Left kidney (tissue), 8 donors: ENCODE measurements around the gene DMAC2L. TPM values are rescaled to one million over a fixed set of nuclear protein-coding genes. Genes with fewer than 3 reads are reported as not detected.
"Not testable (repeated sequence)": the region's sequence is repeated elsewhere in the genome, so short reads cannot be mapped to it uniquely, and the experiment has no call there.

Experiments used
- DNase-seq: peaks from one replicate; pipeline ENCODE4 v3.0.0-alpha.2; 2013
- long read RNA-seq, 8 donors: transcript quantifications; one replicate each; lab custom pipeline, GENCODE V29; 2026
- polyA plus RNA-seq: library from polyadenylated mRNA; unstranded; fragments of 120-200 nt; gene quantifications from one replicate; pipeline ENCODE4 v1.2.1, GENCODE V29; 2013; ENCODE audit not compliant: insufficient read length

The DMAC2L gene, protein sequence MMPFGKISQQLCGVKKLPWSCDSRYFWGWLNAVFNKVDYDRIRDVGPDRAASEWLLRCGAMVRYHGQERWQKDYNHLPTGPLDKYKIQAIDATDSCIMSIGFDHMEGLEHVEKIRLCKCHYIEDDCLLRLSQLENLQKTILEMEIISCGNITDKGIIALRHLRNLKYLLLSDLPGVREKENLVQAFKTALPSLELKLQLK
- 33.1 TPM for polyA plus RNA-seq
- long read RNA-seq, donor 1, partial matches to known transcripts: 0 of 4 reads
- long read RNA-seq, donor 1, other reads (novel, unspliced or antisense): 0 of 4 reads
- long read RNA-seq, donor 2, full-length matches to known transcripts: 4 of 4 reads
- long read RNA-seq, donor 2, partial matches to known transcripts: 0 of 4 reads
- long read RNA-seq, donor 2, other reads (novel, unspliced or antisense): 0 of 4 reads
- long read RNA-seq, donor 3, partial matches to known transcripts: 0 of 3 reads
- long read RNA-seq, donor 3, other reads (novel, unspliced or antisense): 0 of 3 reads
- long read RNA-seq, donor 4: 0 reads
- long read RNA-seq, donor 5, transcript ATP5S-207 (5 exons, 2,008 nt): major isoform, 6 of 33 reads
- long read RNA-seq, donor 5, partial matches to known transcripts: 26 of 33 reads
- long read RNA-seq, donor 5, other reads (novel, unspliced or antisense): 0 of 33 reads
- long read RNA-seq, donor 6, full-length matches to known transcripts: 4 of 11 reads
- long read RNA-seq, donor 6, partial matches to known transcripts: 7 of 11 reads
- long read RNA-seq, donor 6, other reads (novel, unspliced or antisense): 0 of 11 reads
- long read RNA-seq, donor 7, transcript ATP5S-207 (5 exons, 2,008 nt): major isoform, 7 of 8 reads
- long read RNA-seq, donor 7, partial matches to known transcripts: 0 of 8 reads
- long read RNA-seq, donor 7, other reads (novel, unspliced or antisense): 0 of 8 reads
- long read RNA-seq, donor 8, partial matches to known transcripts: 0 of 3 reads
- long read RNA-seq, donor 8, other reads (novel, unspliced or antisense): 0 of 3 reads

DNA sequence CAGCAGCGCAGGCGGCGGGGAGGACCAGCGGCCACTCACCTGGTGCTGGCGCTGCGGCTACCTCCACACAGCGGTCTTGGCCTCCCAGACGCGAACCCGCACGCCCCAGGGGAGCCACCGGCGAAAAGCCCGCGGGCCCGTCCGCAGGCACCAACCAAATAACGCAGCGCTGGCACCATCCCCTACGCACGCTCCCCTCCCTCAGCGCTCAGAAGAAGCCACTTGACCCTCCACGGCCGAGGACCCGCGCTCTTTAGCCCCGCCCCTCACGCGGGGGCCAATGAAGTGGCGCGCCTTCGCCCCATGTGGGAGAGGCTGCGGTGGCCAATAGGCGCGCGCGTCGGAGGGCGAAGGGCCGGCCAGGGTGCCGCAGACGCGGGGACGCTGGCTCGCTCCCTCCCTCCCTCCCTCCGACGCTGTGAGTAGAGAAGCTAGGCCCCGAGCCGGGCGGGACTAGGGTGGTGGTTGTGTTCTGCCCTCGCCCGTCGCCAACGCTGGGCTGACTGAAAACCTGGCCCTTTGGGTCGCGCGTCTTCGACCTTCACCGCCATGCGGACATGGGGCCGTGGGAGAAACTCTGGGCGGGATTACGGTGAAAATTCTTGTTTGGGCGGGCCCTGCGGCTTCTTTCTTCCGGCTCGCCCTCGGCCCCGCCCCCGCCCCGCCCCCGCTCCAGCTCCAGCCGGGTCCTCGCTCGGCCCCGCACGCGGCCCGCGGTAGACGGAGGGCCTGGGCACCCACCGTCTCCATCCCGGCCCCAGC is at the start of gene DMAC2L, which contains the start of gene L2HGDH:
DMAC2L (plus strand) TSS at position 353 of the 762 bp plus-strand sequence. CDS start 9,164 bp downstream, outside the sequence.
L2HGDH (minus strand) TSS at position 258 of the 762 bp plus-strand sequence; CDS start at position 179, 79 bp downstream.
- DNase-seq: peak; percentile 95

- DNase-seq: no peak
These were observed 49.3 kb upstream of the DMAC2L start for GRCh38 chr14:50262865-50263264.

GRCh38 chr14:50263321-50263720 is 48.8 kb upstream of the DMAC2L start:
- no peak for DNase-seq

DNA sequence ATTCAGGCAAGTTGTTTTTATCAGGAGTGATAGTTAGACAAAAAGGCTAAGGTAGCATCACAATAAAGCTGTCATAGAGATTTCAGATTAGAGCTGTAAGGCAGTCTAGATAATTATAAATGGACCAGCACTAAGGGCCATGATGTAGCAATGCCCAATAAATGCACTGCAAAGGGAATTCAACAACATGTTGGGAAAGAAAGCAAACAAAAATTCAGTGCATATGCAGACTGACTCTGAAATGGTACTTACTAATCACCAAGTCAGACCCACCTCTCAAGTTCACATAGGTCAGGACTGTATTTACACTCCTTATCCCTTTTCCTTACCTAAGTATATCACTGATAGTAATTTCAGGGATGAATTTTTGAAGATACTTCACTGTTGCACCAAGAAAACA is 47.1 kb upstream of the DMAC2L start:
- DNase-seq: no peak

DNA sequence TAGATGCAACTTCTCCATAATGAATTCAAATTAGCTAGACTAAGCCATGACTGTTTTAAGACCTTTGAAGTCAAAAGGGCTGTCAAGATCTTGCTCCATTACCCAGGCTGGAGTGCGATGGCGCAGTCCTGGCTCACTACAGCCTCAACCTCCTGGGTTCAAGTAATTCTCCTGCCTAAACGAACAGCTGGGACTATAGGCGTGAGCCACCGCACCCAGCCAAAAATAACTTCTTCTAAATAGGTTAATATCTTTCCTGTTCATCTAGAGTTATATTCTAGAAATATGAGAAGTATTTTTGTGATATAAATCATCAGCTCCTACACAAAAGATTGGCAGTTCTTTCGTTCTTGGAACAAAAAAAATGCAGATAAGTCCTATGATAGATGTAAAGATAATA is 41.2 kb upstream of the DMAC2L start:
- no peak for DNase-seq

DNA sequence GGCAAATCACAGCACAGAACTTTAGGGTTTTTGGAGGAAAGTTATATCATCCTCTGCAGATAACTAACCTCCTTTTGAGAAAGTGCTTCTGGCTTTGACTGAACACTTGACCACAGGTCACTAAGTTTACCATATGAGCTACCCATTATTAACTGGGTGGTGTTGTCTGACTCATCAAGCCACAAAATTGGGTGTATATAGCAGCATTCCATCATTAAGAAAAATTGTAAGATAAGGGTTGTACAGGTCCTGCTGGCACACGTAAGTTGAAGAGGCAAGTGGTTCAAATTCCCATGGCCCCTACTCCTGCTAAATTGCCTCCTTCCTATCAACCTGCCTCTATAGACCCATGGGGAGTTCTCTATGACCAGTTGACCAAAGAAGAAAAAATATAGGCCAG is 39.6 kb upstream of the DMAC2L start:
- no peak for DNase-seq

GRCh38 chr14:50285861-50286260 is 26.3 kb upstream of the DMAC2L start:
- DNase-seq: no peak

GRCh38 chr14:50288146-50288545 is 24.0 kb upstream of the DMAC2L start:
- no peak for DNase-seq

DNA sequence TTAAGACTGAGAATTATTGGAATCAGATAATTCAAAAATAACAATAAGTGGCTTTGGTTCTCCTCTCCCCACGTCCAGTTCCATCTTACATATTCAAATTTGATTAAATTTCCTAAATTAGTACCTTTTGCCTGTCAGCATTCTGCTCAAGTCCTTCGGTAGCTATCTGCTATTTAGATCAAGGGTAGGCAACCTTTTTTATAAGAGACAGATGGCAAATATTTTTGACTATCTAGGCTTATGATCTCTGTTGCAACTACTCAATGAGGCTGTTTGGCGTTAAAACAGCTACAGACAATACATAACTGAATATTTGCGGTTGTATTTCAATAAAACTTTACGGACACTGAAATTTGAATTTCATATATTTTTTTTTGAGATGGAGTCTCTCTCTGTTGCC is 21.8 kb upstream of the DMAC2L start:
- DNase-seq: no peak

- no peak for DNase-seq
These were observed 12.5 kb upstream of the DMAC2L start for GRCh38 chr14:50299585-50299984.

- no peak for DNase-seq
These were observed 10.2 kb upstream of the DMAC2L start for GRCh38 chr14:50301914-50302313.

DNA sequence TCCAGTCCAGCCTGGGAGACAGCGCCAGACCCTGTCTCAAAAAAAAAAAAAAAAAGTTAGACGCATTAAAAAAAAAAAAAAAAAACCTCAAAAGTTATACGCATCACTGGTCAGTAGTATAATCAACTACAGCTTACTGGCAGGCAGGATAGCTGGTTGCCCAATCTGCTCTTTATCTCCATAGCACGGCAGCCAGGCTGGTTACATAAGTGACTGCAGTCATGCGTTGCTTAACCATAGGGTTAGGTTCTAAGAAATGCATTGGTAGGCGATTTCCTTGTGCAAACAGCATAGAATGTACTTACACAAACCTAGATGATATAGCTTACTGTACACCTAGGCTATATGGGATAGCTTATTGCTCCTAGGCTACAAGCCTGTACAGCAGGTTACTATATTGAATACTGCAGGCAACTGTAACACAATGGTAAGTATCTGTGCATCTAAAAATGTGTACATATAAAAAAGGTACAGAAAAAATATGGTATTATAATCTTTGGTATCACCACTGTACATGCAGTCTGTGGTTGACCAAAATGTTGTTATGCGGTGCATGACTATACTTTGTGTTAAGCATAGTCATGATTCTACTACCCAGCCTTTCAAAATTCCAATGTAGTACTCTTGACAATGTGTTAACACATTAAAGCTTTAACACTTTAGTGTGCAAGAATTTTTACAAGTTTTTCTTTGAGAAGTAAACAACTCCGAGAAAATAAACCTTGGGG is 8.2 kb upstream of the DMAC2L start:
- DNase-seq: no peak

GRCh38 chr14:50308363-50308915 is 3.7 kb upstream of the DMAC2L start:
- DNase-seq: no peak

DNA sequence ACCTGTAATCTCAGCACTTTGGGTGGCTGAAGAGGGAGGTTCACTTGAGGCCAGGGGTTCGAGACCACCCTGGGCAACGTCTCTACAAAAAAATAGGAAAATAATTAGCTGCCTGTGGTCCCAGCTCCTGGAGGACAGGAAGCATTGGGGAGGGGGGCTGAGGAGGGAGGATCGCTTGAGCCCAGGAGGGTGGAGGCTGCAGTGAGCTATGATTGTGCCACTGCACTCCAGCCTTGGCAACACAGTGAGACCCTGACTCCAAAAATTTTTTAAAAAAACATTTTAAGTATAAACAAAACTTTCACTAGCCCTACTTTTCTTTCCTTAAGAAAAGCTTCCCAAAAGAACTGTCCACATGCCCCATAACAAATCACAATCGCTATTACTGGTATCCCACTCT is 1.7 kb upstream of the DMAC2L start:
- no peak for DNase-seq

- peak; percentile 28 for DNase-seq
These were observed 670 bp upstream of the DMAC2L start for GRCh38 chr14:50311337-50311971.

- DNase-seq: no peak
These were observed 570 bp downstream of the DMAC2L start for GRCh38 chr14:50312734-50313054.

DNA sequence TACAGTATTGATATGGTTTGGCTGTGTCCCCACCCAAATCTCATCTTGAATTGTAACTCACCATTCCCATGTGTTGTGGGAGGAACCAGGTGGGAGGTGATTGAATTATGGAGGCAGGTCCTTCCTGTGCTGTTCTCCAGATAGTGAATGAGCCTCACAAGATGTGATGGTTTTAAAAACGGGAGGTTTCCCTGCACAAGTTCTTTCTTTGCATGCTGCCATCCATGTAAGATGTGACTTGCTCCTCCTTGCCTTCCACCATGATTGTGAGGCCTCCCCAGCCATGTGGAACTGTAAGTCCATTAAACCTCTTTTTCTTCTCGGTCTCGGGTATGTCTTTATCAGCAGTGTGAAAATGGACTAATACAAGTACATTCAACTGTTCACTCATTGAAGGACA is 2.0 kb downstream of the DMAC2L start:
- DNase-seq: not testable (repeated sequence)

DNA sequence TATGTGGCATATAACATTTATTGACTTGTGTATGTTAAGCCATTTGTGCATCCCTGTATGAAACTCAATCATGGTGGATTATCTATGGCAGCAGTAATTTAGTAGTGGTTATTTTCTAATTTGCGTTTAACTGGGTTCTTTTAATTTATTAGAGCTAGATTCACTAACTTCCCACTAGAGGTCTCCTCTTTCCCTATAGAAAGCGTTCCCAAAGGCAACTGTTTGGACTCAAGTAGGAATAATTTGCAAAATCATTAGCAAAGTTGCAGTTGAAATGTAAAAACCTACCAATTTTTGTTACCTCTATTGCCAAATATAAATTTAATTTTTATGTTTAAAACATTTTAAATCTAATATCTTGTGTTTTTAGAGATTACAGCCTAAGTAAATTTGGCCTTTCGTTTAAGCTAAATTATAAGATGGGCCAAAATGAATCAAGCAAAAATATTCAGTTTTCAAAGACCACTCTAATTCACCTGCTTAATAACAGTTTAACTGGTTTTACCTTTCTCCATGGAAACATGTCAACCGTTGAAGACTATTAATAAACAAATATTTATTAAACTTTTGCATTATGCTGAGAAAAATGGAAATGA is 6.0 kb downstream of the DMAC2L start:
- DNase-seq: peak; percentile 38

GRCh38 chr14:50319293-50319692 is 7.2 kb downstream of the DMAC2L start:
- no peak for DNase-seq

DNA sequence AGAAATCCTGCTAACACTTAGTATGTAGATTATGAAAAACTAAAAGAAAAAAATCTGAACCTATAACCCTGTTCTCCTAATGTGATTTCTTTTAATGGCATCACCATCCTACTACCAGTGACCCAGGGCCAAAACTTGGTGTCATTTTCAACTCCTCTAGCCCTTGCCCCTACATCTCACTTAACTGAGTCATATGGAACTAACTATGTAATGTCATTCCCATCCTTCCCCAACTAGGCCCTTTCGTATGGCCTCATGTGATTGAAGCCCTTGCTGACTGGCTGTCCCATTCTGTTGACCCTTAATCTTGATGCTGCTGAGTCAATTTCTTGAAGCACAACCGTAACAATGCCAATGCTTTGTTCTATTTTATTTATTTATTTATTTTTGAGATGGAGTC is 7.6 kb downstream of the DMAC2L start:
- DNase-seq: no peak
